GM18870 (cell line): ENCODE results near the gene LRRC51.
A peak's percentile ranks its signal among the peaks of the same experiment; 100 is the strongest.

ENCODE experiments used
- ATAC-seq: cut with Tn5 transposase; IDR thresholded peaks from one replicate; pipeline ENCODE4 v1.9.1; 2021; ENCODE audit warnings: moderate library complexity; ENCODE audit not compliant: unreplicated experiment

The LRRC51 gene

GRCh38 chr11:72069787-72070251 lies 10.8 kb upstream of the LRRC51 start:
- ATAC-seq: no peak

GRCh38 chr11:72070491-72070890 lies 10.2 kb upstream of the LRRC51 start:
- ATAC-seq: no peak

- ATAC-seq: no peak
Observed at GRCh38 chr11:72072348-72072747, 8.3 kb upstream of the LRRC51 start.

- ATAC-seq: no peak
Observed at GRCh38 chr11:72075109-72075508, 5.5 kb upstream of the LRRC51 start.

GRCh38 chr11:72075756-72076155 lies 4.9 kb upstream of the LRRC51 start:
- no peak for ATAC-seq

- ATAC-seq: no peak
Observed at GRCh38 chr11:72078477-72078876, 2.2 kb upstream of the LRRC51 start.

GRCh38 chr11:72079819-72080325 lies 778 bp upstream of the LRRC51 start:
- ATAC-seq: no peak

GRCh38 chr11:72081184-72081644 lies 564 bp downstream of the LRRC51 start:
- ATAC-seq: no peak

- no peak for ATAC-seq
Observed at GRCh38 chr11:72081821-72082453, 1.3 kb downstream of the LRRC51 start.

GRCh38 chr11:72083414-72083813 lies 2.8 kb downstream of the LRRC51 start:
- no peak for ATAC-seq

- no peak for ATAC-seq
Observed at GRCh38 chr11:72084076-72084475, 3.4 kb downstream of the LRRC51 start.

- ATAC-seq: no peak
Observed at GRCh38 chr11:72084965-72085364, 4.3 kb downstream of the LRRC51 start.

GRCh38 chr11:72085621-72086351 lies 5.1 kb downstream of the LRRC51 start:
- no peak for ATAC-seq

GRCh38 chr11:72088076-72088808 lies 7.6 kb downstream of the LRRC51 start:
- ATAC-seq: no peak

GRCh38 chr11:72091292-72091691 lies 10.6 kb downstream of the LRRC51 start:
- no peak for ATAC-seq

GRCh38 chr11:72098741-72099140 lies 18.1 kb downstream of the LRRC51 start:
- ATAC-seq: no peak

- ATAC-seq: no peak
Observed at GRCh38 chr11:72100009-72100408, 19.4 kb downstream of the LRRC51 start.

- no peak for ATAC-seq
Observed at GRCh38 chr11:72100462-72100861, 19.8 kb downstream of the LRRC51 start.

GRCh38 chr11:72102162-72102561 lies 21.5 kb downstream of the LRRC51 start:
- ATAC-seq: no peak

- ATAC-seq: peak; percentile 13
Observed at GRCh38 chr11:72102631-72102945, 21.9 kb downstream of the LRRC51 start.

- peak; percentile 64 for ATAC-seq
Observed at GRCh38 chr11:72102946-72103753, 22.5 kb downstream of the LRRC51 start, which contains the start of gene LAMTOR1. LAMTOR1 (minus strand) TSS chr11:72103297; CDS start chr11:72103224, 73 bp downstream.
